IPS-18a (cell line): ENCODE results near the gene NUP214.

Experiments
- H3K27ac ChIP-seq: one replicate; pipeline ENCODE4 v1.5.1; 2013; ENCODE audit warnings: low read length
- H3K27me3 ChIP-seq: one replicate; pipeline ENCODE4 v1.6.1; 2013; ENCODE audit warnings: mild to moderate bottlenecking, low read length; ENCODE audit not compliant: control insufficient read depth, insufficient read depth
- H3K36me3 ChIP-seq: one replicate; pipeline ENCODE4 v1.6.1; 2013; ENCODE audit warnings: low read depth, low read length; ENCODE audit not compliant: control insufficient read depth
- H3K4me1 ChIP-seq: one replicate; pipeline ENCODE4 v1.6.1; 2013; ENCODE audit warnings: low read depth, low read length; ENCODE audit not compliant: control insufficient read depth
- H3K4me3 ChIP-seq: one replicate; pipeline ENCODE4 v1.5.1; 2013; ENCODE audit warnings: low read length
- H3K9ac ChIP-seq: one replicate; pipeline ENCODE4 v1.6.1; 2013; ENCODE audit warnings: mild to moderate bottlenecking, low read length, moderate library complexity
- H3K9me3 ChIP-seq: one replicate; pipeline ENCODE4 v1.6.1; 2013; ENCODE audit warnings: low read depth, low read length; ENCODE audit not compliant: control insufficient read depth

Gene NUP214

DNA sequence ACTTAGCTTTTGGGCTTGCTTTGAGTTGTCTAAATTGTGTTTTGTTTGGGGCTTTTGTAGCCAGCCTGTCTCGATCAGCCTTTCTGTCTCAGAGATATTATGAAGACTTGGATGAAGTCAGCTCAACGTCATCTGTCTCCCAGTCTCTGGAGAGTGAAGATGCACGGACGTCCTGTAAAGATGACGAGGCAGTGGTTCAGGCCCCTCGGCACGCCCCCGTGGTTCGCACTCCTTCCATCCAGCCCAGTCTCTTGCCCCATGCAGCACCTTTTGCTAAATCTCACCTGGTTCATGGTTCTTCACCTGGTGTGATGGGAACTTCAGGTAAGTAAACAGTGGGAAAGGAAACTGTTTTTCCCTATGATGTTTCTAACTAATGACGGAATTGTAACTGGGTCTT lies 48.6 kb downstream of the NUP214 start:
- Histone ChIP-seq H3K36me3 (peaks cover 34% of the 10 kb centered on the region), H3K9me3 (no peaks in the 10 kb centered on the region), H3K27me3 (no peaks in the 10 kb centered on the region), H3K4me1 (no peaks in the 10 kb centered on the region), H3K27ac (no peak overlapping the region), H3K9ac (no peak overlapping the region), H3K4me3 (no peak overlapping the region)

GRCh38 chr9:131174681-131175239 lies 49.4 kb downstream of the NUP214 start:
- Histone ChIP-seq H3K27ac (no peak overlapping the region), H3K36me3 (peaks cover 42% of the 10 kb centered on the region)

GRCh38 chr9:131177898-131178297 lies 52.5 kb downstream of the NUP214 start:
- Histone ChIP-seq H3K9me3 (no peaks in the 10 kb centered on the region), H3K4me1 (no peaks in the 10 kb centered on the region), H3K27ac (no peak overlapping the region), H3K27me3 (no peaks in the 10 kb centered on the region), H3K9ac (no peak overlapping the region), H3K36me3 (peaks cover 50% of the 10 kb centered on the region), H3K4me3 (no peak overlapping the region)

More at GRCh38 chr9:131174681-131175239, 49.4 kb downstream of the NUP214 start:
- Histone ChIP-seq H3K9me3 (no peaks in the 10 kb centered on the region), H3K9ac (no peak overlapping the region), H3K4me1 (no peaks in the 10 kb centered on the region), H3K27me3 (no peaks in the 10 kb centered on the region), H3K4me3 (no peak overlapping the region)

- no peaks in the 10 kb centered on the region for H3K27me3 ChIP-seq
- no peaks in the 10 kb centered on the region for H3K9me3 ChIP-seq
- H3K4me1 ChIP-seq, result no peaks in the 10 kb centered on the region
- H3K4me3 ChIP-seq, result no peak overlapping the region
- H3K27ac ChIP-seq, result no peak overlapping the region
- peaks cover 50% of the 10 kb centered on the region for H3K36me3 ChIP-seq
- no peak overlapping the region for H3K9ac ChIP-seq
Observed at GRCh38 chr9:131178382-131178781, 53.0 kb downstream of the NUP214 start.

- Histone ChIP-seq H3K27me3 (no peaks in the 10 kb centered on the region), H3K27ac (no peak overlapping the region), H3K9me3 (no peaks in the 10 kb centered on the region), H3K36me3 (peaks cover 46% of the 10 kb centered on the region), H3K9ac (no peak overlapping the region), H3K4me3 (no peak overlapping the region), H3K4me1 (no peaks in the 10 kb centered on the region)
Observed at GRCh38 chr9:131178926-131179325, 53.5 kb downstream of the NUP214 start.

DNA sequence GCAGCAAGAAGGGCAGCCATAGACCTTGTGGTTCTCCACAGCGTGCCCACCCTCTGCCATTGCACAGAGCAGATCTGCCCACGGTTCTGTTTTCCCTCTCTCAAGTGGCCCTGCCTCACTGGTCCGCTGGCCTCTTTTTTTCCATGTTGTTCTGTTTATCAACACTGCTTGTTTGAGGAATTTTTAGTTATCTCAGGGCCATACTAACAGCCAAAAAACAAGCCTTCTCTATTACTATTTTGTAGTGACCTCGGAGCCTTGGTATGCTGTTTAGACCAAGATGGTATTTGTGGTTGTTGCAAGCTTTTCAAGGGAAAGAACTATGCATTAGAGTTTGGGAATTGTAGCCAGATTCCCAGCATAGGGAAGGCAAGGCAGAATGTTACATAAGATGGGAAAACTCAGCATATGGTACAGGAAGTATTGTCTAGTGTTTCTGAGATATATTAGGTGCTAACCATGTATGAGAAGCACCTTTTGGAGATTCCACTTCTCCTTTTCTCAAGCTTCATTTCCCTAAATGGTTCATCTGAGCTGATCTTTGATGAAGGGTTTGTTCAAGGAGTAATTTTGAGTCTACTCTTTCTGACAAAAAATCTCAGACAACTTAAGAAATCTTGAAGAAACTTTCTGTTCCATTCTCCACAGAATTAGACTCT lies 54.3 kb downstream of the NUP214 start:
- Histone ChIP-seq H3K36me3 (peaks cover 42% of the 10 kb centered on the region), H3K9me3 (no peaks in the 10 kb centered on the region), H3K4me3 (no peak overlapping the region), H3K4me1 (no peaks in the 10 kb centered on the region), H3K27ac (no peak overlapping the region), H3K9ac (no peak overlapping the region), H3K27me3 (no peaks in the 10 kb centered on the region)

GRCh38 chr9:131180454-131180853 lies 55.1 kb downstream of the NUP214 start:
- H3K9me3 ChIP-seq, result no peaks in the 10 kb centered on the region
- H3K9ac ChIP-seq, result no peak overlapping the region
- H3K4me1 ChIP-seq, result no peaks in the 10 kb centered on the region
- H3K4me3 ChIP-seq, result no peak overlapping the region
- H3K27ac ChIP-seq, result no peak overlapping the region
- no peaks in the 10 kb centered on the region for H3K27me3 ChIP-seq
- peaks cover 34% of the 10 kb centered on the region for H3K36me3 ChIP-seq

DNA sequence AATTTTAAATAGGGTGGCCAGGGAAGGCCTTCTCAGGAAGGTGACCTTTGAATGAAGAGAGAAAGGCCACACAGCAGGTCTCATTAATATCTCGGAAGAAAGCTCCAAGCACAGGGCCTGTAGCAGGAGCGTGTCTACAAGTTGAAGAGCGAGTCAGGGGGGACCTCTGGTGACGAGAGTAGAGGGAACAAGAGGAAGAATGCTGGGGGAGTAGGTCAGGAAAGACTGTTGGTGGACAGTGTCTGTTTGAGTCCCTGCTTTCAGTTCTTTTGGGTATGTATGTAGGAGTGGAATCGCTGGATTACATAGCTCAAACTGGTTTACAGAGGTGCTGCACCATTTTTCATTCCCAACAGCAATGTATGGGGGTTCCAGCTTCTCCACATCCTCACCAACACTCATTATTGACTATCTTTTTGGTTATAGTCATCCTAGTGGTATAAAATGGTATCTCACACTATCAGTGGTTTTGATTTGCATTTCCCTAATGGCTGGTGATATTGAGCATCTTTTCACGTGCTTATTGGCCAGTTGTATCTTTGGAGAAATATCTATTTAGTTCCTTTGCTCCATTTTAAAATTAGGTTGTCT lies 55.8 kb downstream of the NUP214 start:
- H3K4me3 ChIP-seq, result no peak overlapping the region
- no peaks in the 10 kb centered on the region for H3K9me3 ChIP-seq
- no peak overlapping the region for H3K9ac ChIP-seq
- no peak overlapping the region for H3K27ac ChIP-seq
- H3K36me3 ChIP-seq, result peaks cover 27% of the 10 kb centered on the region
- no peaks in the 10 kb centered on the region for H3K27me3 ChIP-seq
- no peaks in the 10 kb centered on the region for H3K4me1 ChIP-seq

DNA sequence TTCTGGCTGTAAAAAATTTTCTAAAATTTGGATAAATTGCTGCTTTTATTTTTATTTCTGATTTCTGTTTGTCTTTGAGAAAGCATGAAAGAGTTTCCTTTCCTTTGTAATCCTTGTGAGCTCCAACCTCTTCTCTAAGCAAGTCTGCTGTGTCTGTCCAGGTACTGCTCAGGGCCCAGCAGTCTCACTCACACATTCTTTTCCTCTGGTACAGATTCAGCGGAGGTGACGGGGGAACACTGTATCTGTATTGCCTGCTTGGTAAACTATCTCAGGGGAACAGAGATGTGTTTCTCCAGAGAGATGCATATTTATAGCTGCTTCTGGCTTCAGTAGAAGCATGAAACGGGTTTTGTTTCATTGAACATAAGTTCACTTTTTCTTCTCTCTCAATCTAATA lies 60.5 kb downstream of the NUP214 start:
- H3K4me3 ChIP-seq, result no peak overlapping the region
- no peak overlapping the region for H3K9ac ChIP-seq
- H3K27ac ChIP-seq, result no peak overlapping the region
- H3K27me3 ChIP-seq, result no peaks in the 10 kb centered on the region
- H3K36me3 ChIP-seq, result peaks cover 40% of the 10 kb centered on the region
- H3K4me1 ChIP-seq, result no peaks in the 10 kb centered on the region
- H3K9me3 ChIP-seq, result no peaks in the 10 kb centered on the region

DNA sequence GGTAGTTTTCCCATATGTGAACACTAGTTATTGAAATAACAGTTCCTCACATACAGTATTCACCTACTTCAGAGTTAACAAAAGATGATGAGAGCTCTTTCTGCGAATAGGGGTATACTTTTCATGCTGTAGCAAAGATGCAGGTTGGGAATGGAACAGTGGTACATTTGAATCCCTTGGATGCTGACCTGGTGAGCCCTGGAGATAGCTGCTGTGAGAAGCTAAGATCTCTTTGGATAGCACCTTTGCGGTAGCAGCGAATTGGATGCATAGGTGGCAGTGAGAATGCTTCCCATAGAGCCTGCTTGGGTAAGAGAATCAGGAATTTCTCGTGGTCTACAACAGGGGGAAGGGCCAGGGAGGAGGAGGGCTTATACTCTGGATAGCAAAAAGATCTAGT lies 61.2 kb downstream of the NUP214 start:
- Histone ChIP-seq H3K9me3 (no peaks in the 10 kb centered on the region), H3K4me3 (no peak overlapping the region), H3K36me3 (peaks cover 40% of the 10 kb centered on the region), H3K27me3 (no peaks in the 10 kb centered on the region), H3K4me1 (no peaks in the 10 kb centered on the region), H3K27ac (no peak overlapping the region), H3K9ac (no peak overlapping the region)

GRCh38 chr9:131187957-131188356 lies 62.6 kb downstream of the NUP214 start:
- no peak overlapping the region for H3K4me3 ChIP-seq
- H3K4me1 ChIP-seq, result no peaks in the 10 kb centered on the region
- peaks cover 44% of the 10 kb centered on the region for H3K36me3 ChIP-seq

GRCh38 chr9:131188976-131189375 lies 63.6 kb downstream of the NUP214 start:
- Histone ChIP-seq H3K27me3 (no peaks in the 10 kb centered on the region), H3K4me1 (no peaks in the 10 kb centered on the region), H3K27ac (no peak overlapping the region), H3K9me3 (no peaks in the 10 kb centered on the region), H3K4me3 (no peak overlapping the region), H3K36me3 (peaks cover 44% of the 10 kb centered on the region), H3K9ac (no peak overlapping the region)

More at GRCh38 chr9:131187957-131188356, 62.6 kb downstream of the NUP214 start:
- no peaks in the 10 kb centered on the region for H3K27me3 ChIP-seq
- no peak overlapping the region for H3K27ac ChIP-seq
- H3K9ac ChIP-seq, result no peak overlapping the region
- H3K9me3 ChIP-seq, result no peaks in the 10 kb centered on the region
